HepG2 (cell line): ENCODE measurements around the gene VPS11. TPM values are rescaled to one million over a fixed set of nuclear protein-coding genes. Genes with fewer than 3 reads are reported as not detected.
A peak's percentile ranks its signal among the peaks of the same experiment; 100 is the strongest.

Experiments used
- KAT7 ChIP-seq: IDR thresholded peaks from 2 replicates; pipeline ENCODE4 v1.6.1; 2018; ENCODE audit warnings: borderline replicate concordance, missing compliant biosample characterization
- KMT2B ChIP-seq: IDR thresholded peaks from 2 replicates; pipeline ENCODE4 v1.6.1; 2016; ENCODE audit warnings: missing genetic modification reagents, missing compliant biosample characterization
- MYC ChIP-seq: sonication (generic); formaldehyde crosslinking; IDR thresholded peaks from 2 replicates; pipeline ENCODE4 v1.9.0; 2021; ENCODE audit warnings: missing genetic modification reagents, borderline replicate concordance
- NR3C1 ChIP-seq: sonication (generic); formaldehyde crosslinking; IDR thresholded peaks from 2 replicates; pipeline ENCODE4 v1.4.0; 2020; ENCODE audit warnings: missing genetic modification reagents
- PAX8 ChIP-seq: sonication (generic); formaldehyde crosslinking; IDR thresholded peaks from 2 replicates; pipeline ENCODE4 v1.8.0; 2022; ENCODE audit warnings: mild to moderate bottlenecking, missing genetic modification reagents, borderline replicate concordance
- RBFOX2 ChIP-seq: fragments of 200-400 bp; formaldehyde crosslinking; IDR thresholded peaks from 2 replicates; pipeline ENCODE4 v1.6.1; 2017; ENCODE audit warnings: low read depth, mild to moderate bottlenecking, low read length
- RFXANK ChIP-seq: IDR thresholded peaks from 2 replicates; pipeline ENCODE4 v1.6.1; 2016
- RXRA ChIP-seq: sonication (generic); formaldehyde crosslinking; IDR thresholded peaks from 2 replicates; pipeline ENCODE4 v1.5.1; 2020; ENCODE audit warnings: missing genetic modification reagents
- SP2 ChIP-seq: sonication (generic); formaldehyde crosslinking; IDR thresholded peaks from 2 replicates; pipeline ENCODE4 v1.5.1; 2020; ENCODE audit warnings: mild to moderate bottlenecking, missing genetic modification reagents
- ZIK1 ChIP-seq: sonication (generic); formaldehyde crosslinking; IDR thresholded peaks from 2 replicates; pipeline ENCODE4 v1.5.0; 2020; ENCODE audit warnings: mild to moderate bottlenecking, low read depth, missing genetic modification reagents, borderline replicate concordance
- ZNF232 ChIP-seq: sonication (generic); formaldehyde crosslinking; IDR thresholded peaks from 2 replicates; pipeline ENCODE4 v1.4.0; 2020; ENCODE audit warnings: missing genetic modification reagents, borderline replicate concordance
- ZNF354B ChIP-seq: sonication (generic); formaldehyde crosslinking; IDR thresholded peaks from 2 replicates; pipeline ENCODE4 v1.8.0; 2022; ENCODE audit warnings: mild to moderate bottlenecking, missing genetic modification reagents
- ZNF614 ChIP-seq: IDR thresholded peaks from 2 replicates; pipeline ENCODE4 v1.6.1; 2018; ENCODE audit warnings: missing biosample characterization, missing genetic modification reagents, inconsistent platforms, borderline replicate concordance
- ZNF781 ChIP-seq: sonication (generic); formaldehyde crosslinking; IDR thresholded peaks from 2 replicates; pipeline ENCODE4 v1.5.1; 2020; ENCODE audit warnings: borderline replicate concordance, mild to moderate bottlenecking, missing genetic modification reagents; ENCODE audit errors: not compliant biosample characterization
- polyA plus RNA-seq, 8 experiments: library from polyadenylated mRNA; depleted of rRNA in 3 of 8; stranded (reverse) in 7 of 8; unstranded in 1 of 8; fragments of >200 nt; fragmentation: Illumina TruSeq in 4 of 8; extraction: Trizol in 4 of 8; gene quantifications; 2 replicates each; pipeline versions ENCODE4 v1.2.1 to v1.2.3, GENCODE V29; 2011 to 2016; ENCODE audit warnings: low read depth in 4 of 8, missing spikeins in 1 of 8, mixed read lengths in 1 of 8; ENCODE audit not compliant: insufficient read depth in 1 of 8
- total RNA-seq, 5 experiments: library from RNA; depleted of rRNA; stranded (reverse); fragments of >200 nt; fragmentation: Illumina TruSeq; extraction: Trizol; gene quantifications; 2 replicates each; pipeline ENCODE4 v1.2.3, GENCODE V29; 2016; ENCODE audit warnings: low read depth in 1 of 5
- TF ChIP-seq, protein P1 (sequence below): sonication (generic); formaldehyde crosslinking; IDR thresholded peaks from 2 replicates; pipeline ENCODE4 v1.5.0; 2020; ENCODE audit warnings: missing genetic modification reagents
- TF ChIP-seq, protein P2 (sequence below): sonication (generic); formaldehyde crosslinking; IDR thresholded peaks from 2 replicates; pipeline ENCODE4 v1.4.0; 2020; ENCODE audit warnings: missing genetic modification reagents
- TF ChIP-seq, protein P3 (sequence below): sonication (generic); formaldehyde crosslinking; IDR thresholded peaks from 2 replicates; pipeline ENCODE4 v1.5.0; 2020; ENCODE audit warnings: mild to moderate bottlenecking, missing genetic modification reagents
- TF ChIP-seq, protein P4 (sequence below): sonication (generic); formaldehyde crosslinking; conservative IDR thresholded peaks from 2 replicates; pipeline ENCODE4 v1.5.0; 2020; ENCODE audit warnings: missing genetic modification reagents
- TF ChIP-seq, protein P5 (sequence below): IDR thresholded peaks from 2 replicates; pipeline ENCODE4 v1.6.1; 2012; ENCODE audit warnings: low read depth, low read length, improper control_type of control experiment
- TF ChIP-seq, protein P6 (sequence below): IDR thresholded peaks from 2 replicates; pipeline ENCODE4 v1.6.1; 2012; ENCODE audit warnings: inconsistent platforms
- TF ChIP-seq, protein P7 (sequence below): IDR thresholded peaks from 2 replicates; pipeline ENCODE4 v1.6.1; 2018; ENCODE audit warnings: missing genetic modification reagents, mild to moderate bottlenecking, missing compliant biosample characterization

The VPS11 gene
- total and polyA plus RNA-seq, 2 of the 13 experiments (the other 11 are each of a cell fraction or from before 2014, with no cell fraction given): 13.7 to 21.6 TPM

DNA sequence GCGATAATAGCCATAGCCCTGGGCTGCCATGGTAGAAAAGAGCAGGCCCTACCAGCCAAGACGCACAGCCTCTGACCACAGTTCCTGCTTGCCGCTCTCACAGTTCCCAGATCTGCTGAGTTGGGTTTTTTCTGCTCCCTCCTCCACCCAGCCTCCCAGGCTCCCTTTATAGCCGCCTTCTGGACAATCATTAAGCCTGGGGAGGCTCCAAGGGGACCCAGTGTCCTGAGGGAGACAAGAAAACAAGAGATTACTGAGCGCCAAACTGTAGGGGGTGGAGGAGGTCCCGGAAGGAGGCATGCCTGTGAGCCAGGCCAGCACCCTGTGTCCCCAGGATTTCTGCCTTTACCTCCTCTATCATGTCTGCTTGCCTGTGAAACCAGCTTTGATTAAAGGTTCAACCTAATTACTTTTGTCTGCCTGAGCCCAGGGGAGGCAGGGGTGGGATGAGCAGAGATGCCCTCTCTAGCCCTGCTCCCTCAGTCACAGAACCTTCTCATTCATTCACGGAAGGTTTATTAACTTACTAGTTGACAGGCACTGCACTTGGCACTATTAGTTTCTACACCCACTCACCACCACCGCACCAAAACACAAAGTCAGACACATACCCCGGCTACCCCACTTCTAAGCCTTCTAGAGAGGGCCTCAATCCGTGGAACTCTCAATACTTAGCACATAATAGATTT is 38.1 kb upstream of the VPS11 start (continued):
- TF ChIP-seq SP2 (CRISPR knock-in tag) (no peak), NR3C1 (CRISPR knock-in tag) (no peak), RFXANK (CRISPR knock-in tag) (no peak), RBFOX2 (no peak), ZNF354B (no peak), KMT2B (no peak), ZNF614 (CRISPR knock-in tag) (no peak), RXRA (CRISPR knock-in tag) (no peak), ZNF232 (CRISPR knock-in tag) (no peak), ZIK1 (CRISPR knock-in tag) (no peak), PAX8 (no peak), MYC (0 out of 2 replicates have a peak, but pooled peaks have one; percentile 17), ZNF781 (CRISPR knock-in tag) (no peak), KAT7 (CRISPR knock-in tag) (no peak; the same call in 1 of the 2 replicates)
- TF ChIP-seq, protein P1, sequence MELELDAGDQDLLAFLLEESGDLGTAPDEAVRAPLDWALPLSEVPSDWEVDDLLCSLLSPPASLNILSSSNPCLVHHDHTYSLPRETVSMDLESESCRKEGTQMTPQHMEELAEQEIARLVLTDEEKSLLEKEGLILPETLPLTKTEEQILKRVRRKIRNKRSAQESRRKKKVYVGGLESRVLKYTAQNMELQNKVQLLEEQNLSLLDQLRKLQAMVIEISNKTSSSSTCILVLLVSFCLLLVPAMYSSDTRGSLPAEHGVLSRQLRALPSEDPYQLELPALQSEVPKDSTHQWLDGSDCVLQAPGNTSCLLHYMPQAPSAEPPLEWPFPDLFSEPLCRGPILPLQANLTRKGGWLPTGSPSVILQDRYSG (CRISPR knock-in tag): no peak
- TF ChIP-seq, protein P2, sequence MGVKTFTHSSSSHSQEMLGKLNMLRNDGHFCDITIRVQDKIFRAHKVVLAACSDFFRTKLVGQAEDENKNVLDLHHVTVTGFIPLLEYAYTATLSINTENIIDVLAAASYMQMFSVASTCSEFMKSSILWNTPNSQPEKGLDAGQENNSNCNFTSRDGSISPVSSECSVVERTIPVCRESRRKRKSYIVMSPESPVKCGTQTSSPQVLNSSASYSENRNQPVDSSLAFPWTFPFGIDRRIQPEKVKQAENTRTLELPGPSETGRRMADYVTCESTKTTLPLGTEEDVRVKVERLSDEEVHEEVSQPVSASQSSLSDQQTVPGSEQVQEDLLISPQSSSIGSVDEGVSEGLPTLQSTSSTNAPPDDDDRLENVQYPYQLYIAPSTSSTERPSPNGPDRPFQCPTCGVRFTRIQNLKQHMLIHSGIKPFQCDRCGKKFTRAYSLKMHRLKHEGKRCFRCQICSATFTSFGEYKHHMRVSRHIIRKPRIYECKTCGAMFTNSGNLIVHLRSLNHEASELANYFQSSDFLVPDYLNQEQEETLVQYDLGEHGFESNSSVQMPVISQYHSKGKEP (CRISPR knock-in tag): no peak
- TF ChIP-seq, protein P3, sequence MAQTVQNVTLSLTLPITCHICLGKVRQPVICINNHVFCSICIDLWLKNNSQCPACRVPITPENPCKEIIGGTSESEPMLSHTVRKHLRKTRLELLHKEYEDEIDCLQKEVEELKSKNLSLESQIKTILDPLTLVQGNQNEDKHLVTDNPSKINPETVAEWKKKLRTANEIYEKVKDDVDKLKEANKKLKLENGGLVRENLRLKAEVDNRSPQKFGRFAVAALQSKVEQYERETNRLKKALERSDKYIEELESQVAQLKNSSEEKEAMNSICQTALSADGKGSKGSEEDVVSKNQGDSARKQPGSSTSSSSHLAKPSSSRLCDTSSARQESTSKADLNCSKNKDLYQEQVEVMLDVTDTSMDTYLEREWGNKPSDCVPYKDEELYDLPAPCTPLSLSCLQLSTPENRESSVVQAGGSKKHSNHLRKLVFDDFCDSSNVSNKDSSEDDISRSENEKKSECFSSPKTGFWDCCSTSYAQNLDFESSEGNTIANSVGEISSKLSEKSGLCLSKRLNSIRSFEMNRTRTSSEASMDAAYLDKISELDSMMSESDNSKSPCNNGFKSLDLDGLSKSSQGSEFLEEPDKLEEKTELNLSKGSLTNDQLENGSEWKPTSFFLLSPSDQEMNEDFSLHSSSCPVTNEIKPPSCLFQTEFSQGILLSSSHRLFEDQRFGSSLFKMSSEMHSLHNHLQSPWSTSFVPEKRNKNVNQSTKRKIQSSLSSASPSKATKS (CRISPR knock-in tag): no peak
- TF ChIP-seq, protein P4, sequence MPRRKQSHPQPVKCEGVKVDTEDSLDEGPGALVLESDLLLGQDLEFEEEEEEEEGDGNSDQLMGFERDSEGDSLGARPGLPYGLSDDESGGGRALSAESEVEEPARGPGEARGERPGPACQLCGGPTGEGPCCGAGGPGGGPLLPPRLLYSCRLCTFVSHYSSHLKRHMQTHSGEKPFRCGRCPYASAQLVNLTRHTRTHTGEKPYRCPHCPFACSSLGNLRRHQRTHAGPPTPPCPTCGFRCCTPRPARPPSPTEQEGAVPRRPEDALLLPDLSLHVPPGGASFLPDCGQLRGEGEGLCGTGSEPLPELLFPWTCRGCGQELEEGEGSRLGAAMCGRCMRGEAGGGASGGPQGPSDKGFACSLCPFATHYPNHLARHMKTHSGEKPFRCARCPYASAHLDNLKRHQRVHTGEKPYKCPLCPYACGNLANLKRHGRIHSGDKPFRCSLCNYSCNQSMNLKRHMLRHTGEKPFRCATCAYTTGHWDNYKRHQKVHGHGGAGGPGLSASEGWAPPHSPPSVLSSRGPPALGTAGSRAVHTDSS (CRISPR knock-in tag): no peak
- TF ChIP-seq, protein P5, sequence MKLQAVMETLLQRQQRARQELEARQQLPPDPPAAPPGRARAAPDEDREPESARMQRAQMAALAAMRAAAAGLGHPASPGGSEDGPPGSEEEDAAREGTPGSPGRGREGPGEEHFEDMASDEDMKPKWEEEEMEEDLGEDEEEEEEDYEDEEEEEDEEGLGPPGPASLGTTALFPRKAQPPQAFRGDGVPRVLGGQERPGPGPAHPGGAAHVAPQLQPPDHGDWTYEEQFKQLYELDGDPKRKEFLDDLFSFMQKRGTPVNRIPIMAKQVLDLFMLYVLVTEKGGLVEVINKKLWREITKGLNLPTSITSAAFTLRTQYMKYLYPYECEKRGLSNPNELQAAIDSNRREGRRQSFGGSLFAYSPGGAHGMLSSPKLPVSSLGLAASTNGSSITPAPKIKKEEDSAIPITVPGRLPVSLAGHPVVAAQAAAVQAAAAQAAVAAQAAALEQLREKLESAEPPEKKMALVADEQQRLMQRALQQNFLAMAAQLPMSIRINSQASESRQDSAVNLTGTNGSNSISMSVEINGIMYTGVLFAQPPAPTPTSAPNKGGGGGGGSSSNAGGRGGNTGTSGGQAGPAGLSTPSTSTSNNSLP: no peak
- TF ChIP-seq, protein P6, sequence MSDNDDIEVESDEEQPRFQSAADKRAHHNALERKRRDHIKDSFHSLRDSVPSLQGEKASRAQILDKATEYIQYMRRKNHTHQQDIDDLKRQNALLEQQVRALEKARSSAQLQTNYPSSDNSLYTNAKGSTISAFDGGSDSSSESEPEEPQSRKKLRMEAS: 0 out of 2 replicates have a peak, but pooled peaks have one; percentile 15
- TF ChIP-seq, protein P7, sequence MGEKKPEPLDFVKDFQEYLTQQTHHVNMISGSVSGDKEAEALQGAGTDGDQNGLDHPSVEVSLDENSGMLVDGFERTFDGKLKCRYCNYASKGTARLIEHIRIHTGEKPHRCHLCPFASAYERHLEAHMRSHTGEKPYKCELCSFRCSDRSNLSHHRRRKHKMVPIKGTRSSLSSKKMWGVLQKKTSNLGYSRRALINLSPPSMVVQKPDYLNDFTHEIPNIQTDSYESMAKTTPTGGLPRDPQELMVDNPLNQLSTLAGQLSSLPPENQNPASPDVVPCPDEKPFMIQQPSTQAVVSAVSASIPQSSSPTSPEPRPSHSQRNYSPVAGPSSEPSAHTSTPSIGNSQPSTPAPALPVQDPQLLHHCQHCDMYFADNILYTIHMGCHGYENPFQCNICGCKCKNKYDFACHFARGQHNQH (CRISPR knock-in tag): no peak
